RPMI8226 (cell line): ENCODE results near the gene CCNE1.

Experiments
- DNase-seq: peaks from one replicate; pipeline ENCODE4 v3.0.0-alpha.2; 2015

The CCNE1 gene

GRCh38 chr19:29849208-29849607 is 37.4 kb downstream of the CCNE1 start:
- no peak for DNase-seq

GRCh38 chr19:29850482-29850881 is 38.7 kb downstream of the CCNE1 start:
- no peak for DNase-seq

GRCh38 chr19:29851769-29852521 is 40.2 kb downstream of the CCNE1 start:
- DNase-seq: no peak

GRCh38 chr19:29854033-29854432 is 42.2 kb downstream of the CCNE1 start:
- DNase-seq: no peak

- no peak for DNase-seq
Measured at GRCh38 chr19:29855087-29855486, 43.3 kb downstream of the CCNE1 start.

- DNase-seq: no peak
Measured at GRCh38 chr19:29855741-29856500, 44.1 kb downstream of the CCNE1 start.

GRCh38 chr19:29858000-29858596 is 46.3 kb downstream of the CCNE1 start:
- peak; percentile 35 for DNase-seq

GRCh38 chr19:29858621-29859020 is 46.8 kb downstream of the CCNE1 start:
- no peak for DNase-seq

GRCh38 chr19:29860492-29860891 is 48.7 kb downstream of the CCNE1 start:
- DNase-seq: peak; percentile 22

GRCh38 chr19:29861574-29861973 is 49.8 kb downstream of the CCNE1 start:
- no peak for DNase-seq

- DNase-seq: no peak
Measured at GRCh38 chr19:29866011-29866410, 54.2 kb downstream of the CCNE1 start.

- no peak for DNase-seq
Measured at GRCh38 chr19:29867984-29868383, 56.2 kb downstream of the CCNE1 start.

- no peak for DNase-seq
Measured at GRCh38 chr19:29871143-29871542, 59.4 kb downstream of the CCNE1 start.

GRCh38 chr19:29872224-29872731 is 60.5 kb downstream of the CCNE1 start:
- DNase-seq: peak; percentile 16

GRCh38 chr19:29873024-29873800 is 61.4 kb downstream of the CCNE1 start:
- peak; percentile 30 for DNase-seq
